WTC11 (cell line): ENCODE measurements around the gene CFAP99. TPM values are rescaled to one million over a fixed set of nuclear protein-coding genes. Genes with fewer than 3 reads are reported as not detected.

ENCODE experiments used
- ATAC-seq: fragments of 200-7000 bp; cut with Tn5 transposase; 2 replicates; pipeline ENCODE4 v1.10.0; 2021; ENCODE audit warnings: mild to moderate bottlenecking, moderate library complexity
- CTCF ChIA-PET: fragments of 300-600 bp; sonication (Branson Sonifier 250); formaldehyde crosslinking; loops from one replicate; lab custom pipeline; 2021; ENCODE audit warnings: antibody characterized with exemption; lab: Charles Lee
- POLR2A ChIA-PET: fragments of 350-600 bp; sonication (Branson Sonifier 250); formaldehyde crosslinking; loops from one replicate; lab custom pipeline; 2021; ENCODE audit warnings: antibody characterized with exemption; lab: Charles Lee
- DNase-seq: peaks from one replicate; pipeline ENCODE4 v3.0.0; 2021; ENCODE audit warnings: low spot score
- H3K27ac Mint-ChIP-seq: 2 replicates; pipeline ENCODE4 v1.8.0; 2021; ENCODE audit warnings: mixed read lengths
- H3K27me3 Mint-ChIP-seq: 2 replicates; pipeline ENCODE4 v1.8.0; 2021; ENCODE audit warnings: low read depth, mild to moderate bottlenecking, moderate library complexity, mixed read lengths
- H3K36me3 Mint-ChIP-seq: 2 replicates; pipeline ENCODE4 v1.8.0; 2021; ENCODE audit warnings: mixed read lengths
- H3K4me1 Mint-ChIP-seq: 2 replicates; pipeline ENCODE4 v1.8.0; 2022; ENCODE audit warnings: mixed read lengths
- H3K4me3 Mint-ChIP-seq: 2 replicates; pipeline ENCODE4 v1.8.0; 2021; ENCODE audit warnings: mild to moderate bottlenecking, moderate library complexity, mixed read lengths
- H3K9me3 Mint-ChIP-seq: 2 replicates; pipeline ENCODE4 v1.8.0; 2021; ENCODE audit warnings: mixed read lengths
- FOXJ3 ChIP-seq: sonication (generic); formaldehyde crosslinking; IDR thresholded peaks from 2 replicates; pipeline ENCODE4 v1.9.0; 2021; ENCODE audit warnings: missing genetic modification reagents, mild to moderate bottlenecking, borderline replicate concordance
- FOXP1 ChIP-seq: sonication (generic); formaldehyde crosslinking; IDR thresholded peaks from 2 replicates; pipeline ENCODE4 v1.8.0; 2022; ENCODE audit warnings: missing genetic modification reagents, mild to moderate bottlenecking, moderate library complexity, borderline replicate concordance
- GTF2I ChIP-seq: fragments of 250-450 bp; sonication (Bioruptor Pico); conservative IDR thresholded peaks from 2 replicates; pipeline ENCODE4 v1.4.0; 2021; ENCODE audit warnings: mild to moderate bottlenecking
- JAZF1 ChIP-seq: fragments of 250-450 bp; sonication (Bioruptor Pico); IDR thresholded peaks from 2 replicates; pipeline ENCODE4 v1.9.0; 2021; ENCODE audit warnings: moderate library complexity, mild to moderate bottlenecking, inconsistent platforms
- JUN ChIP-seq: sonication (generic); formaldehyde crosslinking; IDR thresholded peaks from 2 replicates; pipeline ENCODE4 v1.8.0; 2023; ENCODE audit warnings: mild to moderate bottlenecking, missing genetic modification reagents
- SMAD3 ChIP-seq: sonication (generic); formaldehyde crosslinking; IDR thresholded peaks from 2 replicates; pipeline ENCODE4 v1.8.0; 2022; ENCODE audit warnings: missing genetic modification reagents, mild to moderate bottlenecking, borderline replicate concordance
- ZNF121 ChIP-seq: sonication (generic); formaldehyde crosslinking; IDR thresholded peaks from 2 replicates; pipeline ENCODE4 v1.8.0; 2023; ENCODE audit warnings: missing genetic modification reagents
- ZNF317 ChIP-seq: sonication (generic); formaldehyde crosslinking; IDR thresholded peaks from 2 replicates; pipeline ENCODE4 v1.8.1; 2023; ENCODE audit warnings: low read depth, mild to moderate bottlenecking, moderate library complexity, missing genetic modification reagents, borderline replicate concordance
- ZNF416 ChIP-seq: fragments of 250-450 bp; sonication (Bioruptor Pico); IDR thresholded peaks from 2 replicates; pipeline ENCODE4 v1.9.0; 2021; ENCODE audit warnings: mild to moderate bottlenecking, inconsistent platforms
- ZNF671 ChIP-seq: fragments of 250-450 bp; sonication (Bioruptor Pico); IDR thresholded peaks from 2 replicates; pipeline ENCODE4 v1.8.0; 2021; ENCODE audit warnings: mild to moderate bottlenecking
- total RNA-seq: library from RNA; stranded (reverse); gene quantifications from 3 replicates; pipeline ENCODE4 v1.2.3, GENCODE V29; 2021
- TF ChIP-seq, protein P1 (sequence below): sonication (generic); formaldehyde crosslinking; IDR thresholded peaks from 2 replicates; pipeline ENCODE4 v1.8.0; 2023; ENCODE audit warnings: missing genetic modification reagents, mild to moderate bottlenecking, borderline replicate concordance
- TF ChIP-seq, protein P2 (sequence below): sonication (generic); formaldehyde crosslinking; IDR thresholded peaks from 2 replicates; pipeline ENCODE4 v1.8.1; 2023; ENCODE audit warnings: mild to moderate bottlenecking, missing genetic modification reagents, moderate library complexity
- TF ChIP-seq, protein P3 (sequence below): sonication (generic); formaldehyde crosslinking; IDR thresholded peaks from 2 replicates; pipeline ENCODE4 v1.8.0; 2022; ENCODE audit warnings: mild to moderate bottlenecking, missing genetic modification reagents
- TF ChIP-seq, protein P4 (sequence below): fragments of 250-450 bp; sonication (Bioruptor Pico); conservative IDR thresholded peaks from 2 replicates; pipeline ENCODE4 v1.9.0; 2021; ENCODE audit warnings: mild to moderate bottlenecking
- TF ChIP-seq, protein P5 (sequence below): sonication (generic); formaldehyde crosslinking; IDR thresholded peaks from 2 replicates; pipeline ENCODE4 v1.8.0; 2022; ENCODE audit warnings: mild to moderate bottlenecking, missing genetic modification reagents

Gene CFAP99
- total RNA-seq, 1 experiment from 2014 or later = not detected

DNA sequence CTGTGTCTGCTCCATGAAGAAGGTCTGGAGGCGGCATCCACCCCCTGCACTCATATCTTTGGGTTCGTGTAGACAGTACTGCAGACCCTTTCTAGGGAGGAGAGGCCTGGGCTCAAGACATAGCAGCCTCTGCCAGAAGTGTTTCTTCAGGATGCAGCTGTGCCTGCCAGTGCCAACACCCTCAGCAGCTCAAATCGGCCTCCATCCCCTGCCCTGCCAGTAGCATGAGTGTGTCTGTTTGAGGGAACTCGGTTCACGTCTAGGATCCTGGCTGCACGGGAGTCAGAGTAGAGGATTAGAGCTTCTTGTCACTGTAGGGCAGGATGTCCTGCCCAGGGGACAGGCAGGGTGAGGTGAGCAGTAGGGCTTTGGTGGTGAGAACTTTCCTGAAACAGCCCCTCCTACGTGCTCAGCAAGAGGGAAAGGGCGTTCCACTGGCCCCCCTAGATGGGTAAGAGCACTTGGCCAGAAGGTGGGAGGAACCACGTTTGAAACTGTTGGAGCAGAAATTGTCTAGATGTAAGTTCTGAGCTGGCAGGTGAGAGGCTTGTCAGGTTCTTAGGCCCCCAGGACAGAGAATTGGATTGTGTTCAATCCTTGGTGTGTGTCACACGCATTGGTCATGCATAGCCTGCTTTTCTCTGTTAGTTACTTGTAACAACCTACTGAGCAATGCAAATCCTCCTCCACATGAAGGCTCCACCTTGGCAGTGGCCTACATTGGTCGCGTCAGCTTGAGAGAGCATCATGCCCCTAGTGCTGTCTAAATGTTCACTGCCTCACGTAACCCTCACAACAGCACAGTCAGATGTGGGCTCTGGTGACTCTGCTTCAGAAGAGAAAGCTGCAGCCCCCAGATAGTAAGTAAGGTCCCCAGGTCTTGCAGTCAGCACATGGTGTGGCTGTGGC, 91.8 kb downstream of the CFAP99 start (continued):
- TF ChIP-seq, protein P1, sequence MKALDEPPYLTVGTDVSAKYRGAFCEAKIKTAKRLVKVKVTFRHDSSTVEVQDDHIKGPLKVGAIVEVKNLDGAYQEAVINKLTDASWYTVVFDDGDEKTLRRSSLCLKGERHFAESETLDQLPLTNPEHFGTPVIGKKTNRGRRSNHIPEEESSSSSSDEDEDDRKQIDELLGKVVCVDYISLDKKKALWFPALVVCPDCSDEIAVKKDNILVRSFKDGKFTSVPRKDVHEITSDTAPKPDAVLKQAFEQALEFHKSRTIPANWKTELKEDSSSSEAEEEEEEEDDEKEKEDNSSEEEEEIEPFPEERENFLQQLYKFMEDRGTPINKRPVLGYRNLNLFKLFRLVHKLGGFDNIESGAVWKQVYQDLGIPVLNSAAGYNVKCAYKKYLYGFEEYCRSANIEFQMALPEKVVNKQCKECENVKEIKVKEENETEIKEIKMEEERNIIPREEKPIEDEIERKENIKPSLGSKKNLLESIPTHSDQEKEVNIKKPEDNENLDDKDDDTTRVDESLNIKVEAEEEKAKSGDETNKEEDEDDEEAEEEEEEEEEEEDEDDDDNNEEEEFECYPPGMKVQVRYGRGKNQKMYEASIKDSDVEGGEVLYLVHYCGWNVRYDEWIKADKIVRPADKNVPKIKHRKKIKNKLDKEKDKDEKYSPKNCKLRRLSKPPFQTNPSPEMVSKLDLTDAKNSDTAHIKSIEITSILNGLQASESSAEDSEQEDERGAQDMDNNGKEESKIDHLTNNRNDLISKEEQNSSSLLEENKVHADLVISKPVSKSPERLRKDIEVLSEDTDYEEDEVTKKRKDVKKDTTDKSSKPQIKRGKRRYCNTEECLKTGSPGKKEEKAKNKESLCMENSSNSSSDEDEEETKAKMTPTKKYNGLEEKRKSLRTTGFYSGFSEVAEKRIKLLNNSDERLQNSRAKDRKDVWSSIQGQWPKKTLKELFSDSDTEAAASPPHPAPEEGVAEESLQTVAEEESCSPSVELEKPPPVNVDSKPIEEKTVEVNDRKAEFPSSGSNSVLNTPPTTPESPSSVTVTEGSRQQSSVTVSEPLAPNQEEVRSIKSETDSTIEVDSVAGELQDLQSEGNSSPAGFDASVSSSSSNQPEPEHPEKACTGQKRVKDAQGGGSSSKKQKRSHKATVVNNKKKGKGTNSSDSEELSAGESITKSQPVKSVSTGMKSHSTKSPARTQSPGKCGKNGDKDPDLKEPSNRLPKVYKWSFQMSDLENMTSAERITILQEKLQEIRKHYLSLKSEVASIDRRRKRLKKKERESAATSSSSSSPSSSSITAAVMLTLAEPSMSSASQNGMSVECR (CRISPR knock-in tag) = no peak

DNA sequence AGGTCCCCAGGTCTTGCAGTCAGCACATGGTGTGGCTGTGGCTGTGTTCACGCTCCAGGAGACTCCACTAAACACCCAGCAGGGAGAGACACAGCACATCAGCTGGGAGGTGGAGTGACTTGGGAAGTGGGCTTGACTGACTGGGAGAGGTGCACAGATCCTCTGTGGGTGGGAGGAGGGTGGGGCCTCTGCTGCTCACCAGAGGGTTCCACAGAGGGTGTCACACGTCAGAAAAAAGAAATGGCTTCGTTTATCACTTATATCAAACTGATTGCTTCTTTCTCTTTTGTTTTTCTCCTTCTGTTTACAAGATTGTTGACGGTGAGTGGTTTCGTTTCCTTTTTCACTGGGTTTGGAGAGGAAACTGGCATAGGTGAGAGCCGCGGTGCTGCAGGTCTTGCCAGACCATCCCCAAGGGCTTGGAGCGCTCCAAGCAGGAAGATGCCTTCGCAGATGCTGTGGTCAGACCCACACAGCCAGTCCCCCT, 92.9 kb downstream of the CFAP99 start:
- no peak overlapping the region for H3K4me3 Mint-ChIP-seq
- POLR2A ChIA-PET = no interaction called here
- no peak; the same call in 1 of the 2 replicates for ATAC-seq
- no peak for DNase-seq
- TF ChIP-seq GTF2I (no peak), ZNF416 (CRISPR knock-in tag) (no peak), FOXJ3 (CRISPR knock-in tag) (no peak), ZNF671 (CRISPR knock-in tag) (no peak), JAZF1 (CRISPR knock-in tag) (no peak), FOXP1 (CRISPR knock-in tag) (no peak), ZNF121 (CRISPR knock-in tag) (no peak), JUN (CRISPR knock-in tag) (no peak), ZNF317 (no peak), SMAD3 (CRISPR knock-in tag) (no peak)
- TF ChIP-seq, protein P2, sequence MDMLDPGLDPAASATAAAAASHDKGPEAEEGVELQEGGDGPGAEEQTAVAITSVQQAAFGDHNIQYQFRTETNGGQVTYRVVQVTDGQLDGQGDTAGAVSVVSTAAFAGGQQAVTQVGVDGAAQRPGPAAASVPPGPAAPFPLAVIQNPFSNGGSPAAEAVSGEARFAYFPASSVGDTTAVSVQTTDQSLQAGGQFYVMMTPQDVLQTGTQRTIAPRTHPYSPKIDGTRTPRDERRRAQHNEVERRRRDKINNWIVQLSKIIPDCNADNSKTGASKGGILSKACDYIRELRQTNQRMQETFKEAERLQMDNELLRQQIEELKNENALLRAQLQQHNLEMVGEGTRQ (CRISPR knock-in tag) = no peak
- TF ChIP-seq, protein P3, sequence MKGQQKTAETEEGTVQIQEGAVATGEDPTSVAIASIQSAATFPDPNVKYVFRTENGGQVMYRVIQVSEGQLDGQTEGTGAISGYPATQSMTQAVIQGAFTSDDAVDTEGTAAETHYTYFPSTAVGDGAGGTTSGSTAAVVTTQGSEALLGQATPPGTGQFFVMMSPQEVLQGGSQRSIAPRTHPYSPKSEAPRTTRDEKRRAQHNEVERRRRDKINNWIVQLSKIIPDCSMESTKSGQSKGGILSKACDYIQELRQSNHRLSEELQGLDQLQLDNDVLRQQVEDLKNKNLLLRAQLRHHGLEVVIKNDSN (CRISPR knock-in tag) = no peak
- TF ChIP-seq, protein P4, sequence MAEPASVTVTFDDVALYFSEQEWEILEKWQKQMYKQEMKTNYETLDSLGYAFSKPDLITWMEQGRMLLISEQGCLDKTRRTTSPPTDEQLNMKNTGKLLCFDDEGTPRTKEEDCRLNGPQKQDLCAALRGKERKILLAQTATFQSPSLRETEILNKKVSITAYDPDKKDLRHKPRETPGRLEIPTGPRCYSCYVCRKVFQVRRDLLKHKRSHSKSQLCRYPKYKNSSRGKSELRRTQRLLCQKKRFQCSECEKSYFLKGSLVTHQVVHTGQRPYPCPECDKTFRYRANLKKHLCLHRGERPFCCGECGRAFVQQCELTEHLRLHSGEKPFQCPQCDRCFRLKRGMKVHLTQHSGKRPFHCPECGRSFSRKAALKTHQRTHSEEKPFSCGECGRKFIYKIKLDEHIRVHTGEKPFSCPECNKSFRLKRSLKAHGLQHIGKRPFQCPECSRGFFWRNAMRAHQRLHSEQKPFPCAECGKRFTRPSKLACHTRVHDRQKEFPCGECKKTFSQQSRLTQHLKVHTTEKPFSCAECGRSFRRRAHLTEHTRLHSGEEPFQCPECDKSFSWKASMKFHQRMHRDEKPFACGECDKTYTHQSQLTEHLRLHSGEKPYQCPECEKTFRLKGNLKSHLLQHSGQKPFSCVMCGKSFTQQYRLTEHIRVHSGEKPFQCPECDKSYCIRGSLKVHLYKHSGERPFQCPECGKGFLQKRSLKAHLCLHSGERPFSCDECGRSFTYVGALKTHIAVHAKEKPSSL (CRISPR knock-in tag) = no peak
- TF ChIP-seq, protein P5, sequence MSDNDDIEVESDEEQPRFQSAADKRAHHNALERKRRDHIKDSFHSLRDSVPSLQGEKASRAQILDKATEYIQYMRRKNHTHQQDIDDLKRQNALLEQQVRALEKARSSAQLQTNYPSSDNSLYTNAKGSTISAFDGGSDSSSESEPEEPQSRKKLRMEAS (CRISPR knock-in tag) = no peak
- no peaks in the 10 kb centered on the region; the same call in 1 of the 2 replicates for H3K27me3 Mint-ChIP-seq
- H3K27ac Mint-ChIP-seq = no peak overlapping the region
- CTCF ChIA-PET = interaction anchor here (0.8 kb wide), 1 partner anchor 43 kb away, joined by 3 read pairs; the partner anchor contains the start of gene RNF4
- no peaks in the 10 kb centered on the region for H3K4me1 Mint-ChIP-seq
- H3K36me3 Mint-ChIP-seq = peaks cover 77% of the 10 kb centered on the region
- H3K9me3 Mint-ChIP-seq = no peaks in the 10 kb centered on the region

Other genes with a start within 250 kb of the CFAP99 start
- 11.9 to 14.7 TPM (median 12.4 TPM) in 3 replicates for gene HAUS3, start 176.8 kb upstream of the CFAP99 start, total RNA-seq
- gene POLN, start 176.8 kb upstream of the CFAP99 start, total RNA-seq = 2.5 to 3.5 TPM (median 2.8 TPM) in 3 replicates
- gene MXD4, start 156.8 kb upstream of the CFAP99 start, total RNA-seq = 17.7 to 22.7 TPM (median 20.4 TPM) in 3 replicates
- gene ZFYVE28, start 310 bp upstream of the CFAP99 start, total RNA-seq = 4.5 to 7.8 TPM (median 6.0 TPM) in 3 replicates
- 77.8 to 87.3 TPM (median 82.5 TPM) in 3 replicates for gene RNF4, start 50.2 kb downstream of the CFAP99 start, total RNA-seq
- 24.4 to 28.1 TPM (median 24.6 TPM) in 3 replicates for gene FAM193A, start 117.7 kb downstream of the CFAP99 start, total RNA-seq